HG03521 (cell line): Measurements from ENCODE around the gene FOXN4.

ENCODE experiments used
- ATAC-seq: cut with Tn5 transposase; IDR thresholded peaks from one replicate; pipeline ENCODE4 v1.9.1; 2021; ENCODE audit warnings: mild to moderate bottlenecking, moderate library complexity; ENCODE audit not compliant: unreplicated experiment

The FOXN4 gene

GRCh38 chr12:109261939-109262338, 47.1 kb downstream of the FOXN4 start:
- ATAC-seq, result no peak

GRCh38 chr12:109261087-109261486, 48.0 kb downstream of the FOXN4 start:
- no peak for ATAC-seq

GRCh38 chr12:109259545-109259895, 49.6 kb downstream of the FOXN4 start:
- no peak for ATAC-seq

- no peak for ATAC-seq
Observed at GRCh38 chr12:109258607-109259544, 50.2 kb downstream of the FOXN4 start.

GRCh38 chr12:109258201-109258600, 50.9 kb downstream of the FOXN4 start:
- no peak for ATAC-seq

- ATAC-seq, result no peak
Observed at GRCh38 chr12:109256011-109256410, 53.1 kb downstream of the FOXN4 start.

GRCh38 chr12:109255377-109255776, 53.7 kb downstream of the FOXN4 start:
- ATAC-seq, result no peak

GRCh38 chr12:109253913-109254544, 55.1 kb downstream of the FOXN4 start:
- ATAC-seq, result no peak

- no peak for ATAC-seq
Observed at GRCh38 chr12:109252799-109253198, 56.3 kb downstream of the FOXN4 start.

GRCh38 chr12:109250523-109250922, 58.6 kb downstream of the FOXN4 start:
- ATAC-seq, result no peak

- no peak for ATAC-seq
Observed at GRCh38 chr12:109247831-109248654, 61.0 kb downstream of the FOXN4 start.

GRCh38 chr12:109246221-109246620, 62.9 kb downstream of the FOXN4 start:
- no peak for ATAC-seq

GRCh38 chr12:109244073-109244472, 65.0 kb downstream of the FOXN4 start:
- ATAC-seq, result no peak

- no peak for ATAC-seq
Observed at GRCh38 chr12:109241936-109242335, 67.1 kb downstream of the FOXN4 start.

GRCh38 chr12:109240365-109240764, 68.7 kb downstream of the FOXN4 start:
- no peak for ATAC-seq

- ATAC-seq, result no peak
Observed at GRCh38 chr12:109239691-109240090, 69.4 kb downstream of the FOXN4 start.

- ATAC-seq, result no peak
Observed at GRCh38 chr12:109239179-109239578, 69.9 kb downstream of the FOXN4 start.

GRCh38 chr12:109236257-109236656, 72.8 kb downstream of the FOXN4 start:
- no peak for ATAC-seq

GRCh38 chr12:109234012-109234411, 75.1 kb downstream of the FOXN4 start:
- no peak for ATAC-seq

- no peak for ATAC-seq
Observed at GRCh38 chr12:109232731-109233130, 76.4 kb downstream of the FOXN4 start.

- ATAC-seq, result no peak
Observed at GRCh38 chr12:109230193-109230592, 78.9 kb downstream of the FOXN4 start.
